ENCODE data around the gene CNOT11. TPM values are rescaled to one million over a fixed set of nuclear protein-coding genes. Genes with fewer than 3 reads are reported as not detected.

CNOT11 gene
- total and polyA plus RNA-seq, 2 of the 8 experiments (the other 6 are each of a cell fraction or from before 2014, with no cell fraction given), result 41.5 to 54.6 TPM

DNA sequence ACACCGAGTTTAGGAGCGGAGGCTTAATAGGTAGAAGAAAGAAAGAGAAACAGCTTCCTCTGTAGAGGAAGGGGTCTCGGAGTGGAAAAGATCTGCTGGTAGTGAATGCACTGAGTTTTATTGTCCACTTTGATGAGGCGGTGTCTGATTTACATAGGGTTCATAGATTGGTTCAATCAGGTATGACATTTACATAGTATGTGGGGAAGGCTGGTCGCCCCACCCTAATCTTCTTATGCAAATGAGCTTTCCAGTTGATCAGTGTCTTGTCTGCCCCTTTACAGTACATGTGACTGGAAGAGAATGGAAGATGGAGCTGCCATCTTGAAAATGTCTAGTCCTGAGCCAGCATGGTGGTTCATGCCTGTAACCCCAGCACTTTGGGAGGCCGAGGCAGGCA, 19.9 kb upstream of the CNOT11 start:
- H2BK5ac ChIP-seq (ENCODE audit: low read depth, low read length), result no peak overlapping the region
- no peaks in the 10 kb centered on the region for H3K79me1 ChIP-seq (ENCODE audit: low read depth, low read length)
- H2BK20ac ChIP-seq (ENCODE audit: low read length), result no peak overlapping the region
- H2BK12ac ChIP-seq (ENCODE audit: low read depth, low read length), result no peak overlapping the region
- no peaks in the 10 kb centered on the region for H3K4me1 ChIP-seq (replicated peaks in 1 of 4; ENCODE audit: control insufficient read depth in 3 of 4, insufficient read depth in 4 of 4, low read length in 3 of 4)
- H3K23me2 ChIP-seq (ENCODE audit: low read depth, low read length), result no peaks in the 10 kb centered on the region
- ChIA-PET POLR2A (ENCODE audit: partially characterized antibody) (interaction anchor here (0.9 to 1.4 kb wide), 2 partner anchors 15 to 18 kb away, joined by 3 read pairs; no protein-coding TSS in a partner anchor), CTCF (ENCODE audit: partially characterized antibody) (interaction anchor here (0.8 to 3.7 kb wide), 5 partner anchors 11 to 220 kb away, joined by 3 to 16 read pairs (median 3); no protein-coding TSS in a partner anchor)
- no peak overlapping the region for H3K18ac ChIP-seq (ENCODE audit: extremely low read depth, low read length)
- H4K8ac ChIP-seq (ENCODE audit: extremely low read depth, insufficient read depth, low read length), result no peak overlapping the region
- H3K56ac ChIP-seq (replicated peaks; ENCODE audit: insufficient read length, low read depth, low read length), result no peak overlapping the region
- H3K79me2 ChIP-seq (ENCODE audit: control insufficient read depth in 1 of 2, insufficient read depth in 2 of 2, low read length in 2 of 2), result no peaks in the 10 kb centered on the region
- H3K4ac ChIP-seq (replicated peaks; ENCODE audit: insufficient read length, low read depth, low read length), result no peak overlapping the region
- no peak for FAIRE-seq
- DNase-seq (ENCODE audit: low read depth in 1 of 2, low spot score in 2 of 2), result no peak
- H3K36me3 ChIP-seq (ENCODE audit: control insufficient read depth in 2 of 4, insufficient read depth in 4 of 4, low read length in 3 of 4), result no peaks in the 10 kb centered on the region
- H3K27ac ChIP-seq (ENCODE audit: low read depth, low read length), result no peak overlapping the region
- no peak overlapping the region for H2AFZ ChIP-seq (ENCODE audit: low read length)
- H4K5ac ChIP-seq (ENCODE audit: insufficient read length, low read depth, low read length), result no peak overlapping the region
- no peak overlapping the region for H3K14ac ChIP-seq (ENCODE audit: insufficient read length)
- H2BK15ac ChIP-seq (ENCODE audit: low read length), result no peak overlapping the region
- H3K9me3 ChIP-seq (ENCODE audit: insufficient read depth in 2 of 2, low read depth in 1 of 2, low read length in 1 of 2), result 0 out of 4 replicates have a peak, but pooled peaks cover 0 to 3% of the 10 kb centered on the region in 2 experiments
- H2AK5ac ChIP-seq (ENCODE audit: low read depth, low read length), result no peak overlapping the region
- 94% methylated on average over 6 of the region's 6 CpGs; no CpG with 5 or more reads in 1 of the 2 experiments for WGBS, 2 experiments (ENCODE audit: extremely low coverage in 1 of 2, insufficient coverage in 1 of 2, insufficient read length in 1 of 2, insufficient replicate concordance in 2 of 2, low coverage in 1 of 2, low lambda C conversion rate in 2 of 2, missing lambda C conversion rate in 1 of 2)
- no peak overlapping the region for H3K23ac ChIP-seq (ENCODE audit: insufficient read length)
- H3K9ac ChIP-seq (replicated peaks in 1 of 4; ENCODE audit: extremely low read depth in 1 of 4, low read depth in 3 of 4, low read length in 3 of 4), result no peak overlapping the region
- no peak overlapping the region for H4K91ac ChIP-seq (replicated peaks; ENCODE audit: insufficient read length, low read length)
- H3K4me2 ChIP-seq (ENCODE audit: insufficient read depth in 1 of 2, low read depth in 2 of 2, low read length in 2 of 2), result no peak overlapping the region
- no peak overlapping the region for H2BK120ac ChIP-seq (replicated peaks; ENCODE audit: low read depth, low read length)
- no peaks in the 10 kb centered on the region for H4K20me1 ChIP-seq (replicated peaks in 1 of 2; ENCODE audit: control insufficient read depth in 1 of 2, insufficient read depth in 2 of 2, low read length in 2 of 2)
- H3K27me3 ChIP-seq (replicated peaks in 1 of 4; ENCODE audit: control insufficient read depth in 3 of 4, extremely low read depth in 1 of 4, insufficient read depth in 3 of 4, low read length in 3 of 4), result no peaks in the 10 kb centered on the region
- no peak overlapping the region for H3K4me3 ChIP-seq (ENCODE audit: extremely low read depth in 1 of 4, insufficient read depth in 2 of 4, low read depth in 3 of 4, low read length in 4 of 4)
- TF ChIP-seq KDM4A (IDR thresholded peaks at IDR 0.05; ENCODE audit: low read depth, low read length, severe bottlenecking) (no peak), GABPA (IDR thresholded peaks at IDR 0.05; ENCODE audit: borderline replicate concordance, insufficient read depth, low read length) (no peak), RBBP5 (IDR thresholded peaks at IDR 0.05; ENCODE audit: borderline replicate concordance, low read depth, low read length) (no peak), SUZ12 (IDR thresholded peaks at IDR 0.05; ENCODE audit: low read length) (no peak), RNF2 (IDR thresholded peaks at IDR 0.05; ENCODE audit: borderline replicate concordance, low read depth, low read length, missing control alignments, poor library complexity, severe bottlenecking) (no peak), CBX8 (IDR thresholded peaks at IDR 0.05; ENCODE audit: borderline replicate concordance, low read depth, low read length) (no peak), EGR1 (IDR thresholded peaks at IDR 0.05; ENCODE audit: borderline replicate concordance, low read depth, low read length) (no peak), KDM1A (IDR thresholded peaks at IDR 0.05; ENCODE audit: borderline replicate concordance, low read length) (no peak), POLR2AphosphoS5 (IDR thresholded peaks at IDR 0.05; ENCODE audit: low read depth, low read length) (no peak), HDAC6 (IDR thresholded peaks at IDR 0.05; ENCODE audit: low read depth, low read length) (no peak), RXRA (IDR thresholded peaks at IDR 0.05; ENCODE audit: insufficient read depth, low read depth, low read length) (no peak), TAF7 (optimal IDR thresholded peaks at IDR 0.05; ENCODE audit: borderline replicate concordance, low read depth, low read length) (no peak), RFX5 (IDR thresholded peaks at IDR 0.05; ENCODE audit: borderline replicate concordance, low read depth, low read length) (no peak), NANOG (IDR thresholded peaks at IDR 0.05; ENCODE audit: insufficient read depth, low read depth, low read length, poor library complexity, severe bottlenecking) (no peak)
